HepG2 (cell line): ENCODE results near the gene DDOST. TPM values are rescaled to one million over a fixed set of nuclear protein-coding genes. Genes with fewer than 3 reads are reported as not detected.

ENCODE experiments used
- CREB3 ChIP-seq: sonication (generic); formaldehyde crosslinking; IDR thresholded peaks from 2 replicates; pipeline ENCODE4 v1.5.0; 2020; ENCODE audit warnings: missing genetic modification reagents
- MIER2 ChIP-seq: IDR thresholded peaks from 2 replicates; pipeline ENCODE4 v1.6.1; 2016; ENCODE audit warnings: missing biosample characterization, missing genetic modification reagents
- MTF2 ChIP-seq: sonication (generic); formaldehyde crosslinking; IDR thresholded peaks from 2 replicates; pipeline ENCODE4 v1.5.0; 2020; ENCODE audit warnings: missing genetic modification reagents, borderline replicate concordance
- NFAT5 ChIP-seq: sonication (generic); formaldehyde crosslinking; IDR thresholded peaks from 2 replicates; pipeline ENCODE4 v1.4.0; 2020; ENCODE audit warnings: missing genetic modification reagents
- SKI ChIP-seq: fragments of 450-650 bp; IDR thresholded peaks from one replicate; pipeline ENCODE4 v1.6.1; 2018; ENCODE audit warnings: mild to moderate bottlenecking; ENCODE audit not compliant: partially characterized antibody
- ZBED4 ChIP-seq: sonication (generic); formaldehyde crosslinking; IDR thresholded peaks from 2 replicates; pipeline ENCODE4 v1.4.0; 2020; ENCODE audit warnings: missing genetic modification reagents, borderline replicate concordance
- ZBTB44 ChIP-seq: sonication (generic); formaldehyde crosslinking; IDR thresholded peaks from 2 replicates; pipeline ENCODE4 v1.4.0; 2020; ENCODE audit warnings: missing genetic modification reagents
- polyA plus RNA-seq, 8 experiments: library from polyadenylated mRNA; depleted of rRNA in 3 of 8; stranded (reverse) in 7 of 8; unstranded in 1 of 8; fragments of >200 nt; fragmentation: Illumina TruSeq in 4 of 8; extraction: Trizol in 4 of 8; gene quantifications; 2 replicates each; pipeline versions ENCODE4 v1.2.1 to v1.2.3, GENCODE V29; 2011 to 2016; ENCODE audit warnings: low read depth in 4 of 8, missing spikeins in 1 of 8, mixed read lengths in 1 of 8; ENCODE audit not compliant: insufficient read depth in 1 of 8
- total RNA-seq, 5 experiments: library from RNA; depleted of rRNA; stranded (reverse); fragments of >200 nt; fragmentation: Illumina TruSeq; extraction: Trizol; gene quantifications; 2 replicates each; pipeline ENCODE4 v1.2.3, GENCODE V29; 2016; ENCODE audit warnings: low read depth in 1 of 5

Gene DDOST
- total and polyA plus RNA-seq, 2 of the 13 experiments (the other 11 are each of a cell fraction or from before 2014, with no cell fraction given): 335 to 494 TPM

GRCh38 chr1:20609541-20609940 is 51.6 kb downstream of the DDOST start (continued):
- TF ChIP-seq NFAT5 (no peak), ZBED4 (no peak), ZBTB44 (CRISPR knock-in tag) (no peak), CREB3 (CRISPR knock-in tag) (no peak), SKI (no peak), MTF2 (CRISPR knock-in tag) (no peak), MIER2 (no peak)
